HG03432 (cell line): Measurements from ENCODE around the gene GNRHR.
"Not testable (repeated sequence)": the region's sequence is repeated elsewhere in the genome, so short reads cannot be mapped to it uniquely, and the experiment has no call there.

Experiments used
- ATAC-seq: cut with Tn5 transposase; IDR thresholded peaks from one replicate; pipeline ENCODE4 v1.9.1; 2021; ENCODE audit warnings: mild to moderate bottlenecking, moderate library complexity; ENCODE audit not compliant: unreplicated experiment

Gene GNRHR

GRCh38 chr4:67730511-67730910 lies 23.7 kb downstream of the GNRHR start:
- ATAC-seq, result not testable (repeated sequence)

GRCh38 chr4:67727124-67727850 lies 26.9 kb downstream of the GNRHR start:
- no peak for ATAC-seq

GRCh38 chr4:67725981-67726380 lies 28.2 kb downstream of the GNRHR start:
- no peak for ATAC-seq

- ATAC-seq, result no peak
These were observed 29.1 kb downstream of the GNRHR start for GRCh38 chr4:67725132-67725531.

- ATAC-seq, result no peak
These were observed 30.2 kb downstream of the GNRHR start for GRCh38 chr4:67723949-67724348.

- ATAC-seq, result no peak
These were observed 30.8 kb downstream of the GNRHR start for GRCh38 chr4:67723341-67723740.

- ATAC-seq, result no peak
These were observed 32.2 kb downstream of the GNRHR start for GRCh38 chr4:67721770-67722597.

GRCh38 chr4:67721315-67721769 lies 32.8 kb downstream of the GNRHR start:
- no peak for ATAC-seq

- no peak for ATAC-seq
These were observed 34.1 kb downstream of the GNRHR start for GRCh38 chr4:67719953-67720617.

GRCh38 chr4:67718848-67719247 lies 35.3 kb downstream of the GNRHR start:
- ATAC-seq, result no peak

- no peak for ATAC-seq
These were observed 36.6 kb downstream of the GNRHR start for GRCh38 chr4:67717586-67717985.

- ATAC-seq, result no peak
These were observed 39.2 kb downstream of the GNRHR start for GRCh38 chr4:67714955-67715354.

GRCh38 chr4:67714248-67714583 lies 40.0 kb downstream of the GNRHR start:
- ATAC-seq, result peak; percentile 87

GRCh38 chr4:67713529-67714247 lies 40.5 kb downstream of the GNRHR start:
- peak; percentile 20 for ATAC-seq

GRCh38 chr4:67712650-67713528 lies 41.3 kb downstream of the GNRHR start:
- no peak for ATAC-seq

- ATAC-seq, result no peak
These were observed 42.1 kb downstream of the GNRHR start for GRCh38 chr4:67712000-67712625.

- not testable (repeated sequence) for ATAC-seq
These were observed 47.5 kb downstream of the GNRHR start for GRCh38 chr4:67706682-67707081.

- ATAC-seq, result no peak
These were observed 49.3 kb downstream of the GNRHR start for GRCh38 chr4:67704843-67705242.

- no peak for ATAC-seq
These were observed 52.0 kb downstream of the GNRHR start for GRCh38 chr4:67702166-67702565.

GRCh38 chr4:67701517-67701850 lies 52.7 kb downstream of the GNRHR start:
- no peak for ATAC-seq
